Stimulated activated naive CD8-positive, alpha-beta T cell treated with anti-CD3 and anti-CD28 coated beads, Interleukin-15, Interleukin-2, amounts not matched to agents 100 U/mL and 50 U/mL, for 24 hours (primary cell): ENCODE results near the gene DNAI1.
A peak's percentile ranks its signal among the peaks of the same experiment; 100 is the strongest.
"Not testable (repeated sequence)": the region's sequence is repeated elsewhere in the genome, so short reads cannot be mapped to it uniquely, and the experiment has no call there.

Experiments
- ATAC-seq: fragments of 150-1000 bp; cut with Tn5 transposase; one replicate; pipeline ENCODE4 v1.10.0; 2021
- DNase-seq: peaks from one replicate; pipeline ENCODE4 v3.0.0; 2021

The DNAI1 gene

GRCh38 chr9:34512131-34513078 is 53.8 kb downstream of the DNAI1 start:
- ATAC-seq (no peak), DNase-seq (no peak)

DNA sequence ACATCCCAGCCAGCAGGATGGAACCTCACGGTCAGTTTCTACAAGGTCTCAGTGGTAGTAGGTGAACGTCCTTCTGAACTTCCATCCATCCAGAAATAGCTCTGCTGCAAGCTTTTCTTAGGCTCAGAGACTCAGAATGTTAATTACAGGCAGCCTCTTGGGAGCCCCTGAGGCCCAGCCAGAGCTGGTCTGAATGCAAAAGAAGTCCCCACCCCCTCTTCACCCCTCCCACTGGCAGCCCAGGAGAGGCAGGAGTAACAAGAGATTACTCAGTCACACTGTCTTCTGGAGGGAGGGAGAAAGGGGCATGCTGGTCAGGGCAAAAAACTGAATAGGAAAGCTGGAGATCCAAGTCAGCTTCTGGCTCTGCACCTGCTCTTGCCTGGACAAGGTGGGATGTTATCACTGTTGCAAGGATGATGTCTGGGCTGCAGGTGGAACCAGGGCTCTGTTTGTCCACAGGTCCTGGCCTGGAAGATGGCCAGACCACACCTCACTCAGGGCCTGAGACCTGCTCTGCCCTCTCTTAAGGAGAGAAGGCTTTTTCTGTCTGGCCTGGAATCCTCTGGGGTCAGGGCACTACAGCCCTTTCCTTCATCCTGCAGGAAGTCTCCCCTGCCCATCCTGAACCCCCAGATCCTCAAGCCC is 55.1 kb downstream of the DNAI1 start:
- no peak for ATAC-seq
- no peak for DNase-seq

DNA sequence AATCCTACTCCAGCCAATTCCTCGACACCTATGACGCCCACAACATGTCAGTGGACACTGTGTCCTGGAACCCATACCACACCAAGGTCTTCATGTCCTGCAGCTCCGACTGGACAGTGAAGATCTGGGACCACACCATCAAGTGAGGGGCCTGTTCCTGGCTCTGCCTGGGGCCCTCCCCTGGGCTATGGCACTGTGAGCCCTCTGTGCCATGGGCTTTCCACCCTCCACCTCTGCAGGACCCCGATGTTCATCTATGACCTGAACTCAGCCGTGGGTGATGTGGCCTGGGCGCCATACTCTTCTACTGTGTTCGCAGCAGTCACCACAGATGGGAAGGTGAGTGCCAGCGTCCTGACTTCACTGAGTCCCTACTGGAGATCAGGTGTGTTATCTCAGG is 55.8 kb downstream of the DNAI1 start:
- ATAC-seq, result no peak
- no peak for DNase-seq

DNA sequence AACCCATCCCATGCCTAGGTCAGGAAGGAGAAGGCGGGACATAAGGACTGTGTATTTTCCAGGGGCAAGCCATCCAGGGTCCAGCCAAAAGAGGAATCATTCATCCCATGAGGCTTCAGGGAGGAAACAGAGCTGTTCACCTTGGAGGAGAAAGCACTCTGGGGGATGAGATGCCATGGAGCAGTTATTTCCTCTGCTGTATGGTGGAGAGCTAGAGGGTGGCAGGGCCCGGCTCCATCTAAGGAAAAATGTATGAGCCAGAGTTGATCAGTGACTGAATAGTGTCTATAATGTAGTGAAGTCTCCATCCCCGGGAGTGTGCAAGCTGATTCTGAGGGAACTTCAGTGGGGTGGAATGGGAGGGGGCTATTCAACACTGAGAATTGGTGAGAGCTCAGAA is 56.2 kb downstream of the DNAI1 start:
- no peak for ATAC-seq

GRCh38 chr9:34515959-34516358 is 57.4 kb downstream of the DNAI1 start:
- DNase-seq (no peak), ATAC-seq (no peak)

More for the DNA sequence above, 56.2 kb downstream of the DNAI1 start:
- DNase-seq, result no peak

- DNase-seq, result no peak
- no peak for ATAC-seq
Measured at GRCh38 chr9:34517185-34517584, 58.6 kb downstream of the DNAI1 start.

GRCh38 chr9:34518110-34518616 is 59.6 kb downstream of the DNAI1 start:
- no peak for ATAC-seq

GRCh38 chr9:34518896-34519295 is 60.3 kb downstream of the DNAI1 start:
- DNase-seq (no peak), ATAC-seq (no peak)

More at GRCh38 chr9:34518110-34518616, 59.6 kb downstream of the DNAI1 start:
- no peak for DNase-seq

DNA sequence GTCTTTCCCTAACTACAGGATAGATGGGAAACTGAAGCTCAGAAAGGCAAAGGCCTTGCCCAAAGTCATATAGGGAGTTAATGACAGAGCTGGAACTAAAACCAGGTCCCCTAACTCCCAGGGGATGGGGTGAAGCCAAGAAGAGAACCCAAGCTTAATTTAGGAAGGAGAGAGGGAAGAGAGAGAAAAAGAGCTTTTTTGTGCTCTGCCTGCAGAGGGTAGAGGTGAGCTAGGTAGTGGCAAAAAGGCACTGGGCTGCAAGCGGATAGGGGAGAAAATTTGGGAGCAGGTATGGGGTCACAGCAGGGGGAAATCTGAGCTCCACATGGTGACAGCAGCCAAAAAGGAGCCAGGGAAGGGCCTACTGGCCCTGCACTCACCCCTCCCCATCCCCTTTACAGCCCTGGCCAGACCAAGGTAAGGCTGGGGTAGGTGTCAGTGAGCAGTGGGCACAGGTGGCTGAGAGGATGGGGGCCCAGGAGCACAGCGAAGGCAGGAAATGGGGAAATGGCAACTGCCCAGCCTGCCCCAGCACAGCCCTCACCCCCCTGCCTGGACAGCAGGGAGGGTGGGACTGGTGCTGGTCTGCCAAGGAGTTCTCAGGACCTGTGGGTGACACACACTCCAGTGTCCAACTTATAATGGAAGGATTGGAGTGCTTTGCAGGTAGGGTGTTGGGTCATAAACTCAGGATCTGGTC is 60.9 kb downstream of the DNAI1 start:
- DNase-seq, result no peak
- ATAC-seq, result no peak

DNA sequence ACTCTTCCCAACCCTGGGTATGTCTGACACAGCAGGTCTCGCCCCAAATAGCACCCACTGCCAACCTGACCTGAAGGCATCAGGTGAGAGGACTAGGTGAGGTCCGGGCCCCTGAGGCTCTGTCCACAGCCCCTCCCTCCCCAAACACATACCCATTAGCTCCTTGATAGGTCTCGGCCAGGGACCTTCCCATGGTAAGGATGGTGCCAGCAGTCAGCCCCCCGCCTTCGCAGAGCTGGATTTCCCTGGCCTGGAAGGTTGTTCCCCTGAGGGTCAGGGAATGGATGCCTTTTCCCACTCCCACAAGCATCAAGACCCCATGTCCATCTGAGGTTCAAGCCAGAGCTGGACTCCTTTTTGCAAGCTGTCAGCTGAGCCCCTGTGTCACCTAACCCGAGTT is 61.5 kb downstream of the DNAI1 start:
- ATAC-seq (no peak), DNase-seq (no peak)

DNA sequence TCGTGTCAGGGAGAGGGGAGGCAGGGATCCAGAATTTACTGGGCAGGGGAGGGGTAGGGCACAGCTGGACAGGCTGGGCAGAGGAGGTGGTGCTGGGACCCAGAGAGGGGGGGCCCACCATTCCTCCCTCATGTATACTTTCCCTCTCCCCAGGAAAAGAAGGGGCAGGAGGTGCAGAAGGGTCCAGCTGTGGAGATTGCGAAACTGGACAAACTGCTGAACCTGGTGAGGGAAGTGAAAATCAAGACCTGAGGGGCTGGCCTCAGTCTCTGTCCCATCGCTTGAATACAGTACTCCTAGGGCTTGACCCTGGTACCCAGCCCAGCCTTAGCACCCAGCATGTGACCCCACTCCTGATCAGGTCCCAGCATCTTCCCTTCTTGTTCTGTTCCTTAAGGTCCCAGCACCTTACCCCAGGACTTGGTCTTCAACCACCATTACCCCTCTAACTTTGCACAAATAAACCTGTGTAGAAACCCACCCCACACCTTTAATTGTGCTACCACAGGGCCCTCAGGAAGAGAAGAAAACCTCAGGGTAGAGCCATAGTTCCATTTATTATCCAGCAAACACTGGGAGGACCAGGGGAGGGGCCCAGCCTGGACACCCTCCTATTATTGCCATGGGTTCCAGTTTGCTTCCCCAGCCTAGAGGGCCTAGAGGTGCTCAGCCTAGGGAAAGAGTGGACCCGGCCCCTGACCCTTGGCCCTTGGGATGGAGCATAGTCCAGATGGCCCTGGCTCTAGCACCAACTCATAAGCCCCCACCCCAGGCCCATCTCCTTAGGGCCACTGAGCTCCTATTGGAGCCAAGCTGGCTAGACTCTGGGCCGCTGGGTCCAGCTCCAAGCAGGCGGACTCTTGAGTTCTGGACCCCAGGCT is 62.1 kb downstream of the DNAI1 start:
- ATAC-seq, result no peak

DNA sequence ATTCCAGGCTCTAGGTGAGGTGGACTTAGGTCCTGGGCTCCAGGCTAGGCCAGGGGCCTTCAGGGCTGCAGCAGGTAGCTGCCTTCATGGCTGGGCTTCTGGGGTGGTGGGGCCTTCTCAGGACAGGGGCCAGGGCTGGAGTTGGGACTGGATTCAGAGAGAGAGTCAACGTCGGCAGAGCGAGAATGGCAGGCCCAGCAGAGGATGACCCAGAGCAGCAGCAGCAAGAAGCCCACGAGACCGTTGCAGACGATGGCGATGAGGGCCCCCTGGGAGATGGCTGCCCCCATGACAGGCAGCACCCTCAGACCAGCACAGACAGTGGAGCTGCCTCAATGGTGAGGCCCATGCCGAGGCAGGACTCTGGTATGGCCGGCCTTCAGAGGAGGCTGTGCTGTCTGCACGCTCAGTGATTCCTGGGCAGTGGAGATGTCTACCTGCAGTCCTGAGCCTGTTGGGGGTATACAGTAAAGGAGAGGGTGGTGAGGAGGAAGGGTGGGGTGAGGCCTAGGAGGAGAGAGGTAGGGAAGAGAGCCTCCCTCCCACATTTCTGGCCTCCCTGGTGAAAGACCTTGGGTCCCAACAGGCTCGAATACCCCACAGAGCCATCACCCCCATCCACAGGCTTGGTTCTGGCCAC is 62.9 kb downstream of the DNAI1 start:
- ATAC-seq (no peak), DNase-seq (no peak)

More for the DNA sequence above, 62.1 kb downstream of the DNAI1 start:
- DNase-seq, result no peak

- no peak for ATAC-seq
- no peak for DNase-seq
Measured at GRCh38 chr9:34522091-34522887, 63.7 kb downstream of the DNAI1 start.

DNA sequence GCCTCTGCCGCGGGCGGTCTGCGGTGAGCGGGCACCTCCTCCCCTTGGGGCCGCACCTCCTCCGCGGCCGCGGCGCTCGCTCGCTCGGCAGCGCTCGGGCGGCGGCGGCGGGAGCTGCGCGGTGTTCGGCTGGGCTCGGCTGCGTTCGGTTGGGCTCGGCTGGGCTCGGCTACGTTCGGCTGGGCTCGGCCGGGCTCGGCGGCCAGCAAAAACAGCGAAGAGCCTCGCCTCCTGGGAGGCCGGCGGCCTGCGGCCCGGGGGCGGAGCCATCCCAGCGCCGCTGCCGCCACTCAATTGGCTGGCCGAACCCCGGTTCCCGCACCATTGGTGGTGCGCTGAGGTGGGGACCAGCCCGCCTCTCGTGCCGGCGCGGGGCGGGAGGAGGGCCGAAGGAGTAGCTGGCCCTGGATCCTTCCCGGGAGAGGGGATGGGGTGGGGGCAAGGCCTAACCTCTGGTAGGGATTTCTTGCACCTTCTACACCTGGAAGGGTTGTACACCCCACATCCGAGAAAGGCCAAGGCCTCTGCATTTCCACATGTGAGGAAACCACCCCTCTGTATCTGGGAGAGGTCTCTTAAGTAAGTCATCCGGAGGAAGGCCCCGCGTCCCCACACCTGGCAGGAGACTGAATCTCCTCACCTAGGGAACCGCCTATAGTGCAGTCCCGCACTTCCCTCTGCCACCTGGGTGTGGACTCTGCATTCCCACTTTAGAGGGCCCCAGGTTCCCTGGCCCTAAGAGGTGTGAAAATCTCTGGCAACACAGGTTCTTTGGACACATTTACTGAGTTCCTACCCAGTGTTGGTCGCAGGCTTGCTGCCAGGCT is 64.6 kb downstream of the DNAI1 start, which contains the start of gene ENHO:
TSS of gene ENHO (minus strand) at position 20 of the 827 bp plus-strand sequence. CDS start 1,295 bp downstream, outside the sequence.
- peak; percentile 90 for DNase-seq
- ATAC-seq, result peak; percentile 97

DNA sequence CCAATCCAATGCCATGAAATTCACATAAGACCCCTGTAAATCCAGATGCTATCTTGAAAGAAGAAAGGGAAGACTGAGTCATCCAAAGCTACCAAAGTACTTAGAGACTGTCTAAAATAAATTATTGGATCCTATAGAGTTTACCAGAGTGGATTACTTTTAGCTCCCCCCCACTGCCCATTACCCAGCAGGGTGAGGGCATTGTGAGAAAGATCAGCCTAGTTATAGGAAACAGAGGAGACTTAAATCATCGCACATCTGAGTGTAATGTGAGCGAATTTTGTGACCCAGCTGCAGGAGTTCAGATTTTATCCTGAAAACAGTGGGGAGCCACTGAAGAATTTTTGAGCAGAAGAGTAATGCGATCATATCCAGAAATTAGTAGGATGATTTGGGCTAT is 65.7 kb downstream of the DNAI1 start:
- no peak for ATAC-seq

GRCh38 chr9:34526026-34526425 is 67.4 kb downstream of the DNAI1 start:
- DNase-seq (no peak), ATAC-seq (no peak)

More for the DNA sequence above, 65.7 kb downstream of the DNAI1 start:
- no peak for DNase-seq

- not testable (repeated sequence) for ATAC-seq, DNase-seq
Measured at GRCh38 chr9:34532041-34532440, 73.4 kb downstream of the DNAI1 start.

GRCh38 chr9:34536685-34537084 is 78.1 kb downstream of the DNAI1 start:
- no peak for DNase-seq
- no peak for ATAC-seq

GRCh38 chr9:34540827-34541226 is 82.2 kb downstream of the DNAI1 start:
- no peak for DNase-seq

More at GRCh38 chr9:34540827-34541226, 82.2 kb downstream of the DNAI1 start:
- ATAC-seq, result no peak
